Stimulated activated memory B cell treated with anti-CD40 and anti-IgM and Interleukin-4, amounts not matched to agents 10 μg/mL and 1 μg/mL and 100 μg/mL, for 72 hours (primary cell): ENCODE data around the gene DPH1.

ENCODE experiments used
- ATAC-seq: fragments of 150-1000 bp; cut with Tn5 transposase; 2 replicates; pipeline ENCODE4 v1.10.0; 2021
- H3K27ac Mint-ChIP-seq: one replicate; pipeline ENCODE4 v1.8.0; 2022; ENCODE audit warnings: mild to moderate bottlenecking, mixed read lengths
- H3K27me3 Mint-ChIP-seq: one replicate; pipeline ENCODE4 v1.8.0; 2022; ENCODE audit warnings: mixed read lengths
- H3K36me3 Mint-ChIP-seq: one replicate; pipeline ENCODE4 v1.8.0; 2022; ENCODE audit warnings: mixed read lengths
- H3K4me1 Mint-ChIP-seq: one replicate; pipeline ENCODE4 v1.8.0; 2022; ENCODE audit warnings: mixed read lengths
- H3K4me3 Mint-ChIP-seq: one replicate; pipeline ENCODE4 v1.8.0; 2022; ENCODE audit warnings: mild to moderate bottlenecking, moderate library complexity, mixed read lengths
- H3K9me3 Mint-ChIP-seq: one replicate; pipeline ENCODE4 v1.8.0; 2022; ENCODE audit warnings: mixed read lengths

Gene DPH1

GRCh38 chr17:2067048-2067561 lies 37.2 kb downstream of the DPH1 start:
- no peak overlapping the region for H3K27ac Mint-ChIP-seq
- H3K36me3 Mint-ChIP-seq: peaks cover 69% of the 10 kb centered on the region
- no peak for ATAC-seq
- no peaks in the 10 kb centered on the region for H3K9me3 Mint-ChIP-seq
- no peaks in the 10 kb centered on the region for H3K27me3 Mint-ChIP-seq
- peaks cover 77% of the 10 kb centered on the region for H3K4me1 Mint-ChIP-seq
- no peak overlapping the region for H3K4me3 Mint-ChIP-seq

GRCh38 chr17:2067608-2068024 lies 37.7 kb downstream of the DPH1 start:
- ATAC-seq: no peak
- Mint-ChIP-seq H3K27me3 (no peaks in the 10 kb centered on the region), H3K9me3 (no peaks in the 10 kb centered on the region), H3K27ac (no peak overlapping the region), H3K36me3 (peaks cover 69% of the 10 kb centered on the region), H3K4me3 (no peak overlapping the region), H3K4me1 (peaks cover 79% of the 10 kb centered on the region)

GRCh38 chr17:2068031-2068518 lies 38.1 kb downstream of the DPH1 start:
- H3K27ac Mint-ChIP-seq: no peak overlapping the region
- peaks cover 79% of the 10 kb centered on the region for H3K4me1 Mint-ChIP-seq
- no peaks in the 10 kb centered on the region for H3K9me3 Mint-ChIP-seq
- H3K4me3 Mint-ChIP-seq: no peak overlapping the region
- no peak for ATAC-seq
- H3K27me3 Mint-ChIP-seq: no peaks in the 10 kb centered on the region
- peaks cover 66% of the 10 kb centered on the region for H3K36me3 Mint-ChIP-seq

- peak overlapping the region; percentile 92 for H3K27ac Mint-ChIP-seq
- H3K9me3 Mint-ChIP-seq: no peaks in the 10 kb centered on the region
- no peak overlapping the region for H3K4me3 Mint-ChIP-seq
- peaks cover 63% of the 10 kb centered on the region for H3K36me3 Mint-ChIP-seq
- ATAC-seq: no peak
- no peaks in the 10 kb centered on the region for H3K27me3 Mint-ChIP-seq
- peaks cover 75% of the 10 kb centered on the region for H3K4me1 Mint-ChIP-seq
Measured at GRCh38 chr17:2068519-2069051, 38.6 kb downstream of the DPH1 start.

- H3K27ac Mint-ChIP-seq: peak overlapping the region; percentile 92
- ATAC-seq: peak; percentile 93
- H3K27me3 Mint-ChIP-seq: no peaks in the 10 kb centered on the region
- peak overlapping the region; percentile 7 for H3K4me3 Mint-ChIP-seq
- H3K36me3 Mint-ChIP-seq: peaks cover 49% of the 10 kb centered on the region
- H3K4me1 Mint-ChIP-seq: peaks cover 60% of the 10 kb centered on the region
- H3K9me3 Mint-ChIP-seq: no peaks in the 10 kb centered on the region
Measured at GRCh38 chr17:2070241-2071023, 40.5 kb downstream of the DPH1 start.

- Mint-ChIP-seq H3K4me3 (peak overlapping the region; percentile 7), H3K4me1 (peaks cover 58% of the 10 kb centered on the region), H3K27me3 (no peaks in the 10 kb centered on the region), H3K9me3 (no peaks in the 10 kb centered on the region), H3K36me3 (peaks cover 43% of the 10 kb centered on the region), H3K27ac (peak overlapping the region; percentile 92)
- no peak for ATAC-seq
Measured at GRCh38 chr17:2071024-2071385, 41.1 kb downstream of the DPH1 start.

- Mint-ChIP-seq H3K4me3 (peak overlapping the region; percentile 7), H3K9me3 (no peaks in the 10 kb centered on the region), H3K4me1 (peaks cover 59% of the 10 kb centered on the region), H3K27ac (peak overlapping the region; percentile 92), H3K36me3 (peaks cover 45% of the 10 kb centered on the region), H3K27me3 (no peaks in the 10 kb centered on the region)
- ATAC-seq: no peak
Measured at GRCh38 chr17:2071455-2072281, 41.7 kb downstream of the DPH1 start.

- Mint-ChIP-seq H3K27me3 (no peaks in the 10 kb centered on the region), H3K27ac (no peak overlapping the region), H3K4me3 (no peak overlapping the region), H3K36me3 (peaks cover 56% of the 10 kb centered on the region), H3K4me1 (peaks cover 45% of the 10 kb centered on the region), H3K9me3 (no peaks in the 10 kb centered on the region)
- no peak for ATAC-seq
Measured at GRCh38 chr17:2074919-2075318, 45.0 kb downstream of the DPH1 start.

- peak overlapping the region; percentile 47 for H3K27ac Mint-ChIP-seq
- H3K27me3 Mint-ChIP-seq: no peaks in the 10 kb centered on the region
- ATAC-seq: no peak
- peaks cover 56% of the 10 kb centered on the region for H3K36me3 Mint-ChIP-seq
- H3K4me1 Mint-ChIP-seq: peaks cover 39% of the 10 kb centered on the region
- no peaks in the 10 kb centered on the region for H3K9me3 Mint-ChIP-seq
- no peak overlapping the region for H3K4me3 Mint-ChIP-seq
Measured at GRCh38 chr17:2075336-2076086, 45.6 kb downstream of the DPH1 start.

GRCh38 chr17:2076087-2076984 lies 46.4 kb downstream of the DPH1 start:
- Mint-ChIP-seq H3K4me1 (peaks cover 31% of the 10 kb centered on the region), H3K9me3 (no peaks in the 10 kb centered on the region), H3K27ac (peak overlapping the region; percentile 47), H3K36me3 (peaks cover 55% of the 10 kb centered on the region), H3K4me3 (no peak overlapping the region), H3K27me3 (no peaks in the 10 kb centered on the region)
- ATAC-seq: no peak

- Mint-ChIP-seq H3K27me3 (no peaks in the 10 kb centered on the region), H3K4me3 (no peak overlapping the region), H3K4me1 (peaks cover 24% of the 10 kb centered on the region), H3K27ac (peak overlapping the region; percentile 11), H3K9me3 (no peaks in the 10 kb centered on the region), H3K36me3 (peaks cover 54% of the 10 kb centered on the region)
- no peak for ATAC-seq
Measured at GRCh38 chr17:2077040-2077439, 47.1 kb downstream of the DPH1 start.

- Mint-ChIP-seq H3K27me3 (no peaks in the 10 kb centered on the region), H3K36me3 (peaks cover 62% of the 10 kb centered on the region), H3K4me1 (peaks cover 35% of the 10 kb centered on the region), H3K4me3 (no peak overlapping the region), H3K27ac (no peak overlapping the region), H3K9me3 (no peaks in the 10 kb centered on the region)
- no peak for ATAC-seq
Measured at GRCh38 chr17:2081564-2081963, 51.6 kb downstream of the DPH1 start.

GRCh38 chr17:2082003-2082781 lies 52.2 kb downstream of the DPH1 start:
- Mint-ChIP-seq H3K4me1 (peaks cover 40% of the 10 kb centered on the region), H3K36me3 (peaks cover 61% of the 10 kb centered on the region), H3K4me3 (no peak overlapping the region), H3K27me3 (no peaks in the 10 kb centered on the region), H3K9me3 (no peaks in the 10 kb centered on the region), H3K27ac (peak overlapping the region; percentile 0)
- no peak for ATAC-seq
